Left lung (tissue), 10 donors: Measurements from ENCODE around the gene PAQR5. TPM values are rescaled to one million over a fixed set of nuclear protein-coding genes. Genes with fewer than 3 reads are reported as not detected.
A peak's percentile ranks its signal among the peaks of the same experiment; 100 is the strongest.

Experiments
- ATAC-seq: fragments of 200-7000 bp; cut with Tn5 transposase; one replicate; pipeline ENCODE4 v1.9.1; 2020; ENCODE audit warnings: moderate library complexity
- DNase-seq, 4 donors: peaks; one replicate each; pipeline ENCODE4 v3.0.0-alpha.2; 2013 to 2020
- H3K27ac ChIP-seq, 2 donors: fragments of 200-600 bp; sonication (generic) in 1 of 2; one replicate each; pipeline versions ENCODE4 v1.5.0 to v1.8.0; 2020 to 2021
- H3K27me3 ChIP-seq, 2 donors: fragments of 200-600 bp; sonication (generic) in 1 of 2; one replicate each; pipeline versions ENCODE4 v1.5.0 to v1.8.0; 2020 to 2021
- H3K36me3 ChIP-seq, 2 donors: fragments of 200-600 bp; sonication (generic) in 1 of 2; one replicate each; pipeline versions ENCODE4 v1.5.0 to v1.8.0; 2020 to 2021
- H3K4me1 ChIP-seq, 2 donors: fragments of 200-600 bp; one replicate each; pipeline ENCODE4 v1.8.0; 2021
- H3K4me3 ChIP-seq, 2 donors: fragments of 200-600 bp; sonication (generic) in 1 of 2; one replicate each; pipeline versions ENCODE4 v1.5.0 to v1.8.0; 2020 to 2021; ENCODE audit warnings: mild to moderate bottlenecking in 1 of 2
- H3K9me3 ChIP-seq, 2 donors: fragments of 200-600 bp; sonication (generic) in 1 of 2; one replicate each; pipeline versions ENCODE4 v1.5.0 to v1.8.0; 2020 to 2021
- CTCF ChIP-seq, 2 donors: fragments of 200-600 bp; sonication (generic) in 1 of 2; IDR thresholded peaks; one replicate each; pipeline versions ENCODE4 v1.5.0 to v1.8.0; 2021; ENCODE audit warnings: antibody characterized with exemption in 2 of 2
- intact Hi-C, 2 donors: fragments of 100-400 bp; cut with DNase I; formaldehyde crosslinking; loops; one replicate each; pipeline versions ENCODE4 v1.11.2 to v1.14.2; 2022
- polyA plus RNA-seq, 6 donors: library from polyadenylated mRNA; unstranded; fragments of 120-200 nt; gene quantifications; one replicate each; pipeline ENCODE4 v1.2.1, GENCODE V29; 2013; ENCODE audit not compliant: insufficient read length in 6 of 6
- total RNA-seq, 2 donors: library from RNA; stranded (reverse); fragmentation: NEBNext Ultra II Directional; extraction: Animal tissue kit (Norgen Biotek cat#: 25700); gene quantifications; one replicate each; pipeline ENCODE4 v1.2.1, GENCODE V29; 2021
- donor health status: DM: no; HTN: yes; CAD: no.
- donor health status: DM: no; HTN: no; CAD: no.

Gene PAQR5
- total and polyA plus RNA-seq, 8 donors, result 6.2 to 17.7 (median 7.5) TPM

DNA sequence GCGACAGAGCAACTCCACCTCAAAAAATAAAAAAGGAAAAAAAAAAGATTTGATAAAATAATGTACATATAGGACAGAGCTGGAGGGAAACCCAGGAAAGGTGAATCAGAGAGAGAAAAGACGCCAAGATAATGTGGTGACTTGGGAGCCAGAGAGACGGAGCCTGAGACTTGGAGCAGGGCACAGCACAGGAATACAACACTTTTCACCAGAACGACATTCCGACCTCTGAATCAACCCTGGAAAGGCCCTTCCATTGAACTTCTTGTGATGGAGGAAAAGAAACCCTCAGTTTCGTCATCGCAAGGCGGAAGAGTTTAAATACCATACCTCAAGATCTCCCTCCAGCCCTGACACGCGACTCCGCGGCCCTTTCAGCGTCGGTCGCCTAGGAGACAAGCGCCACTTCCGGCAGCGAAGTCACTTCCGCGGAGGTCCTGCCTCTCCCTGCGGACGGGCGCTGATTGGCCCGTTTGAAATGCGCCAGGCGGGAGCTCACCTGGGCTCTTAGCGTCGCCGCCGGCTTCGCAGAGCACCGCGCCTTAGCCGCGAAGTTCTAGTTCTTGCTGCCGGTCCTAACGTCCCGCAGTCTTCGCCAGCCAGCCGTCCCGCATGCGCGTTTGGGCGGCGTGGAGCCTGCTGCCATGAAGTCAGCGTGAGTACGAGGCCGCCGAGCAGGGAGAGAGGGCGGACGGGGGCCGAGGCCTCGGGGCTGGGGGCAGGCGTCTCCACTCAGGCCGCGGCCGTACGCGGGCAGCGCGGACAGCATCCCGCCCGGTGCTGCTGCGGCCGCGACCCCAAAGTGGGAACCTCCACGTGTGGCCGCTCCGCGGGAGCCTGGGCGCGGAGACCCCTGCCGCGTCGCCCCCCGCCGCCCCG is 115.3 kb downstream of the PAQR5 start, which contains the start of gene KIF23:
Gene KIF23 (plus strand): TSS at position 528 of the 879 bp plus-strand sequence. CDS start 117 bp downstream, at position 645.
- H3K4me1 ChIP-seq, result peaks cover 0 to 16% of the 10 kb centered on the region in 2 donors
- no peaks in the 10 kb centered on the region for H3K9me3 ChIP-seq
- DNase-seq, result peak; percentile 91 to 97 (median 96)
- no peaks in the 10 kb centered on the region for H3K36me3 ChIP-seq
- H3K27me3 ChIP-seq, result no peaks in the 10 kb centered on the region
- peak within 1 kb of the TSS; percentile 89 to 96 for H3K4me3 ChIP-seq
- intact Hi-C loops, result no loop called here
- peak; percentile 97 for ATAC-seq
- H3K27ac ChIP-seq, result peak within 1 kb of the TSS; percentile 42 to 64
- no peak for TF ChIP-seq CTCF (IDR thresholded peaks at IDR 0.05)

DNA sequence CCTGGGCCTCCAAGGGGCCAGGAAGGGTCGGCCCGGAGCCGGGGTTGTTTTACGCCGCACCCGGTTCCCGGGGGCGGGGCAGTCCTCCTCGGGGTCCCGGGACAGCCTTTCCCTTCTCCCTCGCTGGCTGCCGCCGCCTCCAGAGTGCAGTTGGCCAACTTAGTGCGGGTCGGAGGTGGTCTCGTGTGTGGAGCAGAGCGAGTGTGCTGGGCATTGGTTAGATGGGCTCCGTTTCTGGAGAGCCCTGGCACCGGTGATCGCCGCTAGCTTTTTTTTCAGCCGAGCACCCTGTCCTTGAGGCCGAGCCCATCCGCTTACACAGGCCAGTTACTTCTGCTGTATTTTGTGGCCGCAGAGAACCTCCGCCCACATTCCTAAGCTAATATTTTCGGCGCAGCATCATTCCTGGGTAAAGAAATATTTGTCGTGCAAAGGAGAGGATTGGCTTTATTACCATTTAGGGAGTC is 116.0 kb downstream of the PAQR5 start:
- peaks cover 0 to 16% of the 10 kb centered on the region in 2 donors for H3K4me1 ChIP-seq
- no peaks in the 10 kb centered on the region for H3K36me3 ChIP-seq
- DNase-seq (peak in 3 of 4 donors; percentile 46 to 56 (median 49)), ATAC-seq (peak; percentile 77)
- H3K4me3 ChIP-seq, result peak overlapping the region; percentile 89 to 96
- TF ChIP-seq CTCF (IDR thresholded peaks at IDR 0.05), result no peak
- H3K27me3 ChIP-seq, result no peaks in the 10 kb centered on the region
- H3K27ac ChIP-seq, result peak overlapping the region; percentile 42 to 64
- intact Hi-C loops, result no loop called here
- no peaks in the 10 kb centered on the region for H3K9me3 ChIP-seq

- H3K4me3 ChIP-seq, result peak overlapping the region; percentile 89 to 96
These were observed 116.7 kb downstream of the PAQR5 start for GRCh38 chr15:69415381-69415780.

DNA sequence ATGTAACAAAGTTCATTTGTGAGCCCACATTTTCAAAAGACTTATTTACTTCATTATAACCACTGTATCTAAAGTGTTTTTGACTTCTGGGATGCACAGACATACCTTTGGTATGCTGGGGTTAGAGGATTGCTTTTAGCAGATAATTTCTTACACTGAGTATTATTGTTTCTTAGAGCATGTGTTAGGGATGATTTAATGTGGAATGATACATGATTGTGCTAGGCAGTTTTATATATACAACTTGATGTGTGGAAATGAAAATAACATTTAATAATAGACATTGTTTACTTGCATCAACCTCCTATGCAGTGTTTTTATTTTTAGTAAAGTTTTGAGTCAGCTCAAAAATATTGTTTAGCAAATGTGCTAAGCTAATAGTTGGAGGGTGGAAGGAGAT is 118.9 kb downstream of the PAQR5 start:
- no peak for DNase-seq
- Histone ChIP-seq H3K27me3 (no peaks in the 10 kb centered on the region), H3K4me3 (no peak overlapping the region), H3K9me3 (no peaks in the 10 kb centered on the region), H3K36me3 (no peaks in the 10 kb centered on the region), H3K27ac (no peak overlapping the region), H3K4me1 (peaks cover 0 to 16% of the 10 kb centered on the region in 2 donors)
- ATAC-seq, result no peak
- intact Hi-C loops, result no loop called here
- no peak for TF ChIP-seq CTCF (IDR thresholded peaks at IDR 0.05)

More at GRCh38 chr15:69415381-69415780, 116.7 kb downstream of the PAQR5 start:
- H3K9me3 ChIP-seq, result no peaks in the 10 kb centered on the region
- TF ChIP-seq CTCF (IDR thresholded peaks at IDR 0.05), result no peak
- H3K36me3 ChIP-seq, result no peaks in the 10 kb centered on the region
- no peaks in the 10 kb centered on the region for H3K27me3 ChIP-seq
- no peak overlapping the region for H3K27ac ChIP-seq
- no peak for DNase-seq
- intact Hi-C loops, result no loop called here
- ATAC-seq, result no peak
- peaks cover 0 to 16% of the 10 kb centered on the region in 2 donors for H3K4me1 ChIP-seq

DNA sequence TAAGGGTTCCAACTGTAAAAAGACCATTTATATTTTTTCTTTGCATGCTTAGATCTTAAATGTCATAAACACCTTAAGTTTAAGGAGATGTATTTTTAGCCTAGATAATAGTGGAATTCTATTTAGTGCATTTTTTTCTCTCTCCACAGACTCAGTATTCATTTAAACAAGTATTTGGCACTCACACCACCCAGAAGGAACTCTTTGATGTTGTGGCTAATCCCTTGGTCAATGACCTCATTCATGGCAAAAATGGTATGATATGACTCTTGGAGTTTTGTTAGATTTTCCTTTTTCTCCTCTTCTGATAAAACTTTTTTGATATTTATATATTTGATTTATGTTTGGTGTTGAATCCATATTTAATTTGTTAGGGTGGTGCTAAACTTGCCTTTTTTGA is 122.8 kb downstream of the PAQR5 start:
- peaks cover 0 to 5% of the 10 kb centered on the region in 2 donors for H3K36me3 ChIP-seq
- TF ChIP-seq CTCF (IDR thresholded peaks at IDR 0.05), result no peak
- H3K27me3 ChIP-seq, result no peaks in the 10 kb centered on the region
- no peaks in the 10 kb centered on the region for H3K4me1 ChIP-seq
- H3K27ac ChIP-seq, result no peak overlapping the region
- no peak for ATAC-seq
- intact Hi-C loops, result no loop called here
- H3K9me3 ChIP-seq, result no peaks in the 10 kb centered on the region
- no peak for DNase-seq
- no peak overlapping the region for H3K4me3 ChIP-seq
